ENCODE data around the gene FGA. TPM values are rescaled to one million over a fixed set of nuclear protein-coding genes. Genes with fewer than 3 reads are reported as not detected.

Gene FGA
- total and polyA plus RNA-seq, 7 donors: 0.38 TPM; not detected in 6

DNA sequence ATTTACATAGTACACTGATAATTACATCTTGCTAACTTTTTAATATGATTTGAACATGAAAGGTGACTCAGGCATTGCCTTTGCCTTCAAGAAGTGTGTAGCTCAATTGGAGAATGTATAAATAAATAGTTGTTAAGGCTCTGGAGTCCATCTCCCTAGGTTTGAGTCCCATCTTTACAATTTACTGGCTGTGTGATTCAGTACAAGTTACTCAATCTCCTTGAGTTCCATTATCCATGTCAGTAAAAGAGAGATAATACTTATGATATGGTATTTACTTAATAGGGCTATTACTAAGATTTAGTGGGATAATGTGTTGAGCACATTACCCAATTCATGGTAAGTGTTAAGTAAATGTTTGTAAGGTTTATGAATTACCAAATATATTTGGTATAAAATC, 23.8 kb upstream of the FGA start:
- Histone ChIP-seq H3K27ac (no peak overlapping the region), H3K4me3 (no peak overlapping the region), H3K36me3 (no peaks in the 10 kb centered on the region), H3K9me3 (no peaks in the 10 kb centered on the region), H3K4me1 (no peaks in the 10 kb centered on the region), H3K27me3 (no peaks in the 10 kb centered on the region)
- no peak for TF ChIP-seq POLR2AphosphoS5 (IDR thresholded peaks at IDR 0.05)
- TF ChIP-seq POLR2A (IDR thresholded peaks at IDR 0.05): no peak
- TF ChIP-seq, protein P1, sequence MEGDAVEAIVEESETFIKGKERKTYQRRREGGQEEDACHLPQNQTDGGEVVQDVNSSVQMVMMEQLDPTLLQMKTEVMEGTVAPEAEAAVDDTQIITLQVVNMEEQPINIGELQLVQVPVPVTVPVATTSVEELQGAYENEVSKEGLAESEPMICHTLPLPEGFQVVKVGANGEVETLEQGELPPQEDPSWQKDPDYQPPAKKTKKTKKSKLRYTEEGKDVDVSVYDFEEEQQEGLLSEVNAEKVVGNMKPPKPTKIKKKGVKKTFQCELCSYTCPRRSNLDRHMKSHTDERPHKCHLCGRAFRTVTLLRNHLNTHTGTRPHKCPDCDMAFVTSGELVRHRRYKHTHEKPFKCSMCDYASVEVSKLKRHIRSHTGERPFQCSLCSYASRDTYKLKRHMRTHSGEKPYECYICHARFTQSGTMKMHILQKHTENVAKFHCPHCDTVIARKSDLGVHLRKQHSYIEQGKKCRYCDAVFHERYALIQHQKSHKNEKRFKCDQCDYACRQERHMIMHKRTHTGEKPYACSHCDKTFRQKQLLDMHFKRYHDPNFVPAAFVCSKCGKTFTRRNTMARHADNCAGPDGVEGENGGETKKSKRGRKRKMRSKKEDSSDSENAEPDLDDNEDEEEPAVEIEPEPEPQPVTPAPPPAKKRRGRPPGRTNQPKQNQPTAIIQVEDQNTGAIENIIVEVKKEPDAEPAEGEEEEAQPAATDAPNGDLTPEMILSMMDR (IDR thresholded peaks at IDR 0.05): no peak
- TF ChIP-seq EP300 (IDR thresholded peaks at IDR 0.05): no peak
- intact Hi-C loops (cut with DNase I): no loop called here
- no peak for DNase-seq

- 82 to 85% methylated on average over 7 of the region's 7 CpGs for WGBS, 2 donors
- intact Hi-C loops (cut with DNase I): no loop called here
- Histone ChIP-seq H3K9me3 (no peaks in the 10 kb centered on the region), H3K27me3 (no peaks in the 10 kb centered on the region), H3K4me3 (no peak within 1 kb of the TSS), H3K27ac (no peak within 1 kb of the TSS), H3K36me3 (no peaks in the 10 kb centered on the region), H3K4me1 (no peaks in the 10 kb centered on the region)
- no peak for TF ChIP-seq EP300 (IDR thresholded peaks at IDR 0.05)
- TF ChIP-seq, protein P1 (IDR thresholded peaks at IDR 0.05): no peak
- no peak for DNase-seq
Observed at GRCh38 chr4:154612472-154613414, 22.2 kb upstream of the FGA start, which contains the start of gene FGG. Gene FGG (minus strand): TSS chr4:154612656. CDS start chr4:154612609, 47 bp downstream.

- no peaks in the 10 kb centered on the region for H3K4me1 ChIP-seq
- DNase-seq: no peak
- no peak overlapping the region for H3K27ac ChIP-seq
- H3K36me3 ChIP-seq: no peaks in the 10 kb centered on the region
- WGBS, 2 donors: 73 to 92% methylated on average over 1 of the region's 1 CpG
- intact Hi-C loops (cut with DNase I): no loop called here
- TF ChIP-seq, protein P1 (IDR thresholded peaks at IDR 0.05): no peak
- no peak for TF ChIP-seq POLR2AphosphoS5 (IDR thresholded peaks at IDR 0.05)
- no peak for TF ChIP-seq EP300 (IDR thresholded peaks at IDR 0.05)
- no peak for TF ChIP-seq POLR2A (IDR thresholded peaks at IDR 0.05)
- no peaks in the 10 kb centered on the region for H3K27me3 ChIP-seq
- H3K9me3 ChIP-seq: no peaks in the 10 kb centered on the region
- H3K4me3 ChIP-seq: no peak overlapping the region
Observed at GRCh38 chr4:154611833-154612232, 21.3 kb upstream of the FGA start.

- WGBS, 2 donors: 62 to 67% methylated on average over 4 of the region's 4 CpGs
Observed at GRCh38 chr4:154610582-154610981, 20.0 kb upstream of the FGA start.

More at GRCh38 chr4:154610582-154610981, 20.0 kb upstream of the FGA start:
- no peak overlapping the region for H3K27ac ChIP-seq
- no peaks in the 10 kb centered on the region for H3K9me3 ChIP-seq
- no peaks in the 10 kb centered on the region for H3K4me1 ChIP-seq
- no peak for DNase-seq
- intact Hi-C loops (cut with DNase I): no loop called here
- H3K36me3 ChIP-seq: no peaks in the 10 kb centered on the region
- H3K27me3 ChIP-seq: no peaks in the 10 kb centered on the region
- TF ChIP-seq, protein P1 (IDR thresholded peaks at IDR 0.05): no peak
- TF ChIP-seq EP300 (IDR thresholded peaks at IDR 0.05) (no peak), POLR2AphosphoS5 (IDR thresholded peaks at IDR 0.05) (no peak), POLR2A (IDR thresholded peaks at IDR 0.05) (no peak)
- no peak overlapping the region for H3K4me3 ChIP-seq
